HG03135 (cell line): ENCODE data around the gene NFATC2IP.
"Not testable (repeated sequence)": the region's sequence is repeated elsewhere in the genome, so short reads cannot be mapped to it uniquely, and the experiment has no call there.

ENCODE experiments used
- ATAC-seq: cut with Tn5 transposase; IDR thresholded peaks from one replicate; pipeline ENCODE4 v1.9.1; 2021; ENCODE audit warnings: mild to moderate bottlenecking, moderate library complexity; ENCODE audit not compliant: unreplicated experiment

The NFATC2IP gene

GRCh38 chr16:28990375-28991040, 39.8 kb downstream of the NFATC2IP start:
- ATAC-seq, result no peak

GRCh38 chr16:28991687-28992086, 41.0 kb downstream of the NFATC2IP start:
- no peak for ATAC-seq

DNA sequence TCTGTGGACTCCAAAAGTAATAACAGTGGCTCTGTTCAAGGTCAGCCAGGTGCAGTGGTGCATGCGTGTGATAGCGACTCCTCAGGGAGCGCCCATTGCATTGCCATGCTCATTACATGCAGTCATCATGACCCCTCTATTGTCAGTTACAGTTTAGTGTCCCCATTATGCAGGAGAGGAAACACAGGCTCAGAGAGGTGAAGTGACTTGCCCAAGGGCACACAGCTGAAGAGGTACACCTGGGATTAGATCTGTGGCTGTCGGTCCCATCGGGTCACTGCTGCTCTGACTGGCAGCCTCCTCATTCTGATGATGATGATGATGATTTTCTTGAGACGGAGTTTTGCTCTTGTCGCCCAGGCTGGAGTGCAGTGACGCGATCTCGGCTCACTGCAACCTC, 41.8 kb downstream of the NFATC2IP start:
- ATAC-seq, result no peak

GRCh38 chr16:28998837-28999236, 48.1 kb downstream of the NFATC2IP start:
- ATAC-seq, result no peak

- no peak for ATAC-seq
Observed at GRCh38 chr16:28999577-28999976, 48.8 kb downstream of the NFATC2IP start.

- ATAC-seq, result no peak
Observed at GRCh38 chr16:29000019-29000418, 49.3 kb downstream of the NFATC2IP start.

- not testable (repeated sequence) for ATAC-seq
Observed at GRCh38 chr16:29004496-29005139, 53.9 kb downstream of the NFATC2IP start.

DNA sequence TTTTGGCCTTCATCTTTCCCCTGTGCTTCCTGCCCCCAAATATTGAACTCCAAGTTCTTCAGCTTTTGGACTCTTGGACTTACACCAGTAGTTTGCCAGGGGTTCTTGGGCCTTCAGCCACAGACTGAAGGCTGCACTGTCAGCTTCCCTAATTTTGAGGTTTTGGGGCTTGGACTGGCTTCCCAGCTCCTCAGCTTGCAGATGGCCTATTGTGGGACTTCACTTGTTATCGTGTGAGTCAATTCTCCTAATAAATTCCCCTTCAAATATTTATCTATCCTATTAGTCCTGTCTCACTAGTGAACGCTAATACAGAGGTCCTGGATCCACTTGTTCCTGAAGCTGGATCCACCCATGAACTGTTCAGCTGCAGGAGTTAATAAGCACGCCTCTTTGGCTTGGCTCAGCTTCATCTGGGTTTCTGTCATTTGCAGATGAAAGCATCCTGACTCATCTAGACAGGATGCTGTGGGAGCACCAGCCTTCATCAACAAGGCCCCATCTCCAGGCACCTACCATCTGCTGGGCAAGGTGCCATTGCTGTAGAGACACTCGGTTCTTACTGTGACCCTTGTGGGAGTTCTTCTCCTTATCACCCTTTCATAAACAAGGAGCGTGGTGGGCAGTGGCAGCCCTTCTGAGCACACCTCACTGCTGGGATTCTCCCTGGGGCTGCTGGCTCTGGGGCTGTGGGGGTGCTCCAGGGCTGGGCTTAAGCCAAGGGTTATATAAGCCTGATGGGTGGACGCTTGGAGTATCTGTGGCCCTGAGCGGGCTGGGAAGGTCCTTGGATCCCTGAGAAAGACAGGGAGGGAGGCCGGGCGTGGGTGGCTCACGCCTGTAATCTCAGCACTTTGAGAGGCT, 57.2 kb downstream of the NFATC2IP start:
- no peak for ATAC-seq

DNA sequence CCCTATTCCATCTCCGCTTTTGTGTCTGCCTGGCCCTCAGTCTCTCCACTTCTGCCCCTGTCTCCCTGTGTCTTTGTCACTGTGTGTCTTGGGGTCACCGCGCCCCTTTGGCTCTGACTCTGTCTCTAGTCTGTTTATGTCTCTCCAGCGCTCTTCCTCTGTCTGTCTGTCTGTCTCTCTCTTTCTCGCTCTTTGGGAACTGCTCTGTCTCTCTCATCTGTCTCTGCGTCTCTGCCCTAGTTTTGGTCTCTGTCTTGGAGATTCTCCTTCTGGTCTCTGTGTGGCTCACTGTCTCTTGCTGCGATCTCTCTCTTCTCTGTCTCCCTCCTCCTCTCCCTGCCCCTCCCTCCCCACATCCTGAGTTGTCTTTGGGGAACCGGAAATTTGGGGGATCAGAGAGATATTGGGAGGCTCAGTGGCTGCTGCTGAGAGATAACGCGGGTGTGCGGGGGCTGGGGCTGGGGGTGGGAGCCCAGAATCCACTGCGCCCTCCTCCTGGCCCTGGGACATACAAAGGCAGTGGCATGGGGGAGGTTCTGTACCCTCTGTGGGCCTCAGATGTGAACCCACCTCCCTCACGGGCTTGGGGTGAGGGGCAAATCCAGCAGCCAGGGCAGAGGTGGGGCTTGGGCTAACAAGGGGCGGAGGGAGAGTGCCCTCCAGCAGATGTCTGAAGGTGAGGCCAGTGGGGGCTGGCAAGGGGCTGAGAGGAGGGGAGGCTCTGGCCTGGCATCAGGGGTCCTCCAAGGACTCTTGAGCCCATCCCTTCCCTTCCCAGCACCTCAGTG, 58.5 kb downstream of the NFATC2IP start:
- ATAC-seq, result no peak

DNA sequence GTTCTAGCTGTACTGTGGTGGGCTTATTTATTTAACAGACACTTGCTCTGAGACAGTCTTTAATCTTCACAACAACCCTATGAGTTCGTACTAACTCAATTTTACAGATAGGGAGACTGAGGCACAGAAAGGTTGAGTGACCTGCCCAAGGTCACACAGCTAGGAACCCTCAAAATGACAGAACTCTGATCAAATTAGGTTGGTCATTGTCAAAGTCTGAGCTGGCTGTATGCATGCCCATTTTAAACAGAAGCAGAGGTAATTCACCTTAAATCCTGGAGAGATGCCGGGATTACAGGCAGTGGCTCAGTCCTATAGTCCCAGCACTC, 59.1 kb downstream of the NFATC2IP start:
- ATAC-seq, result no peak

GRCh38 chr16:29011112-29011511, 60.4 kb downstream of the NFATC2IP start:
- no peak for ATAC-seq

DNA sequence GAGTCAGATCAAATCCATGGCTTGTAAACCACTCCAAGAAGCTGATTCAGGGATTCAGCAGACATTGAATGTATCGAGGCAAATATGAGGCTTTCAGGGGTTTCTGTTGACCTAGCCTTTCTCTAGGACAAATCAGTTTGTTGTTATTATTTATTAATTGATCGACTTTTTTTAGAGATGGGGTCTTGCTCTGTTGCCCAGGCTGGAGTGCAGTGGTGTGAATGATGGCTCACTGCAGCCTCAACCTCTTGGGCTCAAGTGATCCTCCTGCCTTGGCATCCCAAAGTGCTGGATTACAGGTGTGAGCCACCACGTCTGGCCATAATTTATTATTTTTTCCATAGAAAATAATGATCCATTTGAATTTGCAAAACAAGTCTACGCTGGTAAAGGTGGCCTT, 61.1 kb downstream of the NFATC2IP start:
- ATAC-seq, result no peak

GRCh38 chr16:29012913-29013553, 62.3 kb downstream of the NFATC2IP start:
- no peak for ATAC-seq

GRCh38 chr16:29014561-29015069, 63.9 kb downstream of the NFATC2IP start:
- no peak for ATAC-seq
